Right renal cortex interstitium (tissue), 3 donors: ENCODE results near the gene SLC7A10. TPM values are rescaled to one million over a fixed set of nuclear protein-coding genes. Genes with fewer than 3 reads are reported as not detected.
"Not testable (repeated sequence)": the region's sequence is repeated elsewhere in the genome, so short reads cannot be mapped to it uniquely, and the experiment has no call there.

Source experiments
- DNase-seq, 3 donors: peaks; one replicate each; pipeline ENCODE4 v3.0.0-alpha.2; 2013; ENCODE audit warnings: low read depth in 3 of 3, low spot score in 2 of 3
- polyA plus RNA-seq, 3 donors: library from polyadenylated mRNA; unstranded; fragments of 120-200 nt; gene quantifications; one replicate each; pipeline ENCODE4 v1.2.1, GENCODE V29; 2013; ENCODE audit not compliant: insufficient read length in 3 of 3

The SLC7A10 gene
- polyA plus RNA-seq, 3 donors: 0.10 to 0.34 (median 0.12) TPM

DNA sequence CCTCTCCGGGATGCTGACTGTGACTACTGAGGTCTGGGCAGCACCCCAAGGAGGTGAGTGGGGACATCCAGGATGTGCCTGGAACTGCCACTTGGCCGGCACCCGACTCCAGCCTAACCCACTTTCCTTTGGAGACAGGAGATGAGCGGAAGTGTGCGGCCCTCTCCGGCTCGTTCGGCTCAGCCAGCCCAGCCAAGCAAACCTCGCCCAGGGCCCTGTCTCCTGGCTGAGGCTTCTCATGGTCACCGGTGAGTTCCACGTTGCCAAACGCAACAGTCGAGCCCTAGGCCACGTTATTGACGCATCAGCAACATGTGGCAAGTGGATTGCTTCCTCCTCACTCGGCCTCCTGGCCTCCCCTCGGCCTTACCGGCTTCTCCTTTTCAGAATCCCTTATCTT is 5.5 kb downstream of the SLC7A10 start:
- no peak for DNase-seq

DNA sequence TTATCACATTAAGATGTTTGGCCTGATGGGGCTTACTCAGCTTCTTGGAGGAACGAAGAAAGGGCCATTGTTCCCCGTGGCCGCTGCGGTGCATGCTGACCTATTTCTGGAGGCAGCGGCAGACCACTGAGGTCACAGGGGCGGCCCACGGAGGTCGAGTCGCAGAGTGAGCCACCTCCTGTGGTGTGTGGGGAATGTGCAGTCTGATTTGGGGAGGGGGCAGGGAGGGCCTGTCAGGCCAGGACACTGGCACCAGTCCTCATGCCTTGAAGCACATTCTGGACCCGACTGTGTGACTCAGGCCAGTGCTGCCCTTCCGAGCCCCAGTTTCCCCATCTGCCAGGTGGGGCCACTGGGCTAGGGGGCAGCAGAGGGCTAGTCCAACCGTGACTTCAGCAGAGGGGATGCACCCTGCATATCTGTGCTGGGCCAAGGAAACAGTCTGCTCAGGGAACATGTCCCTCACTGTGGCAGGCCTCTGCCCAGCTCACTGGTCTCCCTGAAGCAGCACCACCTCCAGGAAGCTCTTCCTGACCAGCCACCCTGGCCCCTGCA is 6.3 kb downstream of the SLC7A10 start:
- DNase-seq: no peak

DNA sequence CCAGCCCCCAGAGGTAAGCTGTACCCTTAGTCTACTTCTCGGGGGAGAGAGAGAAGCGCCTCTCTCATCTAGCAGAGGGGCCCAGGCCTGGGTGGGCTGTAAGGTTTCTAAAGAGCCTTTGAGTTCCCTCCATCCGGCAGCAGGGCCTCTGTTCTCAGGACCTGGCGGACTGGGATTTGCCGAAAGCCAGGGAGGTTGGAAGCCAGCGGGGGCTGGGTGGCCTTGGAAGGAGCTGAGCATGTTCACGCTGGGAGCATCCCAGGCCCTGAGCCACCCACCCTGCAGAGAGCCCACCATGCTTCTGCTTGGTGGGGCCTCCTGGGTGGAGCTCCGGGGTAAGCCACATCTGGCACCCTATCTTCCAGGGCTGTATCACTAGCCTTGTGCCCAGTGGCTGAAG is 7.8 kb downstream of the SLC7A10 start:
- no peak for DNase-seq

DNA sequence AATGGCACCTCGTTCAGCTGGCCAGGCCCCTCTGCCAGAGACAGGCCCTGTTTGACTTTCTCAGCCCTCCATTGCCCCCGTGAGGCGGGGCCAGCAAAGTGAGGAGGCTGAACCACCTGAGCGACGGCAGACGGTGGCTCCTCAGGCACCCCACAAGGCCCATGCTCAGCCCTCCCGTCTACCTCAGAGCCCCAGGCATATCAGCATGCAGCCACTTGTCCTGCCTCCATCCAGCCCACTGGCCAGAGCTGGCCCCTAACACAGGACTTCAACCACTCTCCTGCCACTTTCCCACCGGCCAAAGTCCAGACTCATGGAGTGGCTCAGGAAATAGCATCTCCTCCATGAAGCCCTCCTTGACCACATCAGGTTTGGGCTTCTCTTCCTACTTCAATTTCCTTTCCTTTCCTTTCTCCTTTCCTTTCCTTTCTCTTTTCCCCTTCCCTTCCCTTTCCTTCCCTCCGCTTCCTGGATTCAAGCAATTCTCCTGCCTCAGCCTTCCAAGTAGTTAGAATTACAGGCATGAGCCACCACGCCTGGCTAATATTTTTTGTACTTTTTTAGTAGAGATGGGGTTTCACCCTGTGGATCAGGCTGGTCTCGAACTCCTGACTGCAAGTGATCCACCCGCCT is 9.3 kb downstream of the SLC7A10 start:
- DNase-seq: no peak

DNA sequence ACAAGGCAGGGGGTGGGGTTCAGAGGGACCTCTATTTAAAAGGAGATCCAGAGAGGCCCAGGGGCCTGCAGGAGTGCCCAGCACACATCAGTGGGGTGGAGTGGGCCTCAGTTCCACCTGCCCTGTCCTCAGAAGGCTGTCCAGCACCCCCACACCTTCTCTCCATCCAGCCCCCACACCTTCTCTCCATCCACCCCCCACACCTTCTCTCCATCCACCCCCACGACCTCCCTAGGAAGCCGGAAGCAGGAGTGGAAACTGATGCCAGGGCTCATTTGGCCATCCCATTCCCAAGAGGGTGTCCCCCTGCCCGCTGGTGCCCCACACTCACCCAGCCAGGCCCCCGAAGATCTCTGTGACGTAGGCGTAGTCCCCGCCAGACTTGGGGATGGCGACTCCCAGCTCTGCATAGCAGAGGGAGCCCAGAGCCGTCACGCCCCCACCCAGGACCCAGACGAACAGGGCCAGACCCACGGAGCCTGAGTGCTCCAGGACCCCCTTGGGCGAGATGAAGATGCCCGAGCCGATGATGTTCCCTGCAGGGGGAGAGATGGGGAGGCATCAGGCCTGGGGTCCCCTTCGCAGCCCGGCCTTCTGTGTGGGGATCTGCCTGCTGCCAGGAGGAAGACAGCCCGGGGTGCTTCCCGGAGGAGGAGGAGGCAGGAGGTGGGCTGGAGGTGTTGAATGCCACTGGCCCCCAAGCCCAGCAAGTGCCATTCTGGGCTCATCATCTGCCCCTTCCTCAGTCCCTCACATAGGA is 10.0 kb downstream of the SLC7A10 start:
- no peak for DNase-seq

DNA sequence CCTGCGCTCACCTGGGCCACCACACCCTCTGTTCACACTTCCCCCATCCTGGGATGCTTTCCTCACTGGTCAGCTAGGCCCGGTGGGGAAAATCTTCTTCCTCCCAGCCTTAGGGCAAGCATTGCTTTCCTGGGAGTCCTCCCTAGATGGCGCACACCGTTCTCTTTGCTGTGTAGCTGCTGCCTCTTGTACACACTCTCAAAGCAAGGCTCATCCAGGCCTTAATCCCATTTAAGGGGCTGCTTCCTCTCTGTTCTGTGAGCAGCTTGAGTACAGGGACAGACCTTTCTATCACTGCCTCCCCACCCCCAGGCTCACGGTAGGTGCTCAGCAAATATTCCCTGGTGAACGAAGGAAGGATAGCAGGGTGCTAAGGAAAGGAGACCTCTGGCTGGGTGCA is 11.1 kb downstream of the SLC7A10 start:
- DNase-seq: no peak

DNA sequence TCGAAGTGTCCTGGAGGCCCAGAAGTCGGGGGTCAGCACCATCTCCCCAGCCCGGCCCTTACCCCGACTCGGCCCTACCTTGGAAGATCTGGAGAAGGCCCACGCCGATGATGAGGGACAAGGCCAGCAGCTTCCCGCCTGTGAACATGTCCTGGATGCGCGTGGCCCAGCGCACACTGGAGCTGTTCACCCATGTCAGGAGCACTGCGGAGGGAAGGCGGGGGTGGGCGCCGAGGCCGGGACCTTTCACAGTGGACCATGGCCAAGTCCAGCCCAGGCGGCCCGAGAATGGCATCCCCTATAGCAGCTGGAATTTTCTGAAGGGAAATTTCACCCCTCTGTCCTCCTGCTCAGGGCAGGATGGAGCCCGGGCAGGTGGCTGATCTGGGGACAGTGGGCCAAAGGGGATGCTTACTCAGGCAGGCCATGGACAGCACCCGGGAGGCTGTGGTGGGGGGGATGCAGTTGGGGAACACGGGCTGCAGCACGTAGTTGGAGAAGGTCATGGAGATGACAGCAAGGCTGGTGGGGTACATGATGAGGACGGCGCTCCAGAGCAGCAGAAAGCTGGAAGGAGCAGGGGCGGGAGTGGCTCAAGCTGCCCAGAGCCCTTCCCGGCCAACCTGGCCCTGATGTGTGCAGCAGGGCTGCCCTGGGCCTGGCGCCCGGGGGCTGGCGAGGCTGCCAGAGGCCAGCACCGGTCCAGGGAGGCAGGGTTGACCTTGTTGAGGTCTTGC is 13.0 kb downstream of the SLC7A10 start:
- no peak for DNase-seq

DNA sequence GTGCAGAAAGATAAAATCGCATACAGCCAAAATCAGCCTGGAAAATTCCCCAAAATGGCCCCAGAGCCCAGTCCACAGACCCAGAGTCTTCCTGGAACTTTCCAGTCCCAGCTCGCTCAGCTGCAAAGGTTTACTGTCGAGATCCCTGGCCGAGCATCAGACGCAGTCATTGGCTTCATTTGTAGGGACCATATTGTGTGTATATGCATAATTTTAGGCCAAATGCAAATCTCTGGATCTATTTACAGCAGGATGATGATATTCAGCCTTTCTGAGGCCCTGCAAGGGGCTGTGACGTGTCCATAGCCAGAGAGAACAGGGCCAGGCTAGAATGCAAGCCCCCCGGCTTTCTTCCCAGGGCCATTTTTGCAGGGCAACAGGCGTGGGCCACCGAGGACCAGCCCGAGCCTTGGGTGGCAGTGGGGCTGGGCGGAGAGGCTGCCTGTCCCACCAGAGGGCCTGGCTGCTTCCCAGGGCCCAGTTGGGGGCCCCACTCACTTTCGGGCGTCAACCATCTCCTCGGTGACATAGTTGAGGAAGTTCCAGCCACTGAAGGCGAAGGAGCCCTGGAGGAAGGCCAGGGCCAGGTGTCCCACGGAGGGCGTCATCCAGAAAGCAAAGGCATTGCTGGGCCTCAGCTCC is 13.7 kb downstream of the SLC7A10 start:
- DNase-seq: no peak

DNA sequence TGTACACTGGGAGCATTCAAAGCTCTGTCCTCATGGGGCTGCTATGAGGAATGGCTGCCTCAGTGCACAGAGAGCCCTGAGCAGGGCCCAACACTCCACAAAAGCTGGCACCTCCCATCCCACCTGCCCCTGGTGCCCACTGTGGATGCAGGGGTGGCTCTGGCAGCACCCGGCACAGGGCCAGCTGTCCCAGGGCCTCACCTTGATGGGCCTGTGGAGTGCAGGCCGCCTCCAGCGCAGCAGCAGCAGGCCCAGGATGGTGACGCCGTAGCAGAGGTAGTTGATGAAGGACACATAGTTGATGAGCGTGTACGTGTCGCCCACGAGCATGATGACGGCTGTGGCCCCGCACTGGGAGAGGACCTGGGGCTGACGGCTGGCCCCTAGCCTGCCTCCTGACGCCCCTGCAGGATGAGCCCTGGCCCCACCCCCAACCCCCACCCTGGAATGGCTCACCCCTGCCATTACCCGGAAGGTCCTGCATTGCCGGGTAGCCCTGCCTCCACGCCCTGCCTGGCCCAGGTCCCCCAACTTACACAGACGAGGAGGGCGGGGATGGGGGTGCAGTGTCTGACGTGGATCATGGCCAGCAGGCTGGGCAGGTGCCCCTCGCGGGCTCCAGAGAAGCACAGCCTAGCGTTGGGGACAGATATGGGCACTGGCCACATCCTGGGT is 15.2 kb downstream of the SLC7A10 start:
- no peak for DNase-seq

DNA sequence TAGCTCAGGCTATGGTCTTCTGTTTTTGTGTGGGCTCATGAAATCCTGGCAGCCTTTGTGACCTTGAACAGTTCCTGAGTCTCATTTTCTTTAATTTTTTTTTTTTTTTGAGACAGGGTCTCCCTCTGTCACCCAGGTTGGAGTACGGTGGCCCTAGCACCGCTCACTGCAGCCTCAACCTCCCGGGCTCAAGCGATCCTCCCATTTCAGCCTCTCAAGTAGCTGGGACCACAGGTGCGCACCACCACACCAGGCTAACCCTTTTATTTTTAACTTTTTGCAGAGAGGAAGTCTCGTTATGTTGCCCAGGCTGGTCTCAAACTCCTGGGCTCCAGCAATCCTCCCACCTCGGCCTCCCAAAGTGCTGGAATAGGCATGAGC is 15.8 kb downstream of the SLC7A10 start:
- DNase-seq: not testable (repeated sequence)

DNA sequence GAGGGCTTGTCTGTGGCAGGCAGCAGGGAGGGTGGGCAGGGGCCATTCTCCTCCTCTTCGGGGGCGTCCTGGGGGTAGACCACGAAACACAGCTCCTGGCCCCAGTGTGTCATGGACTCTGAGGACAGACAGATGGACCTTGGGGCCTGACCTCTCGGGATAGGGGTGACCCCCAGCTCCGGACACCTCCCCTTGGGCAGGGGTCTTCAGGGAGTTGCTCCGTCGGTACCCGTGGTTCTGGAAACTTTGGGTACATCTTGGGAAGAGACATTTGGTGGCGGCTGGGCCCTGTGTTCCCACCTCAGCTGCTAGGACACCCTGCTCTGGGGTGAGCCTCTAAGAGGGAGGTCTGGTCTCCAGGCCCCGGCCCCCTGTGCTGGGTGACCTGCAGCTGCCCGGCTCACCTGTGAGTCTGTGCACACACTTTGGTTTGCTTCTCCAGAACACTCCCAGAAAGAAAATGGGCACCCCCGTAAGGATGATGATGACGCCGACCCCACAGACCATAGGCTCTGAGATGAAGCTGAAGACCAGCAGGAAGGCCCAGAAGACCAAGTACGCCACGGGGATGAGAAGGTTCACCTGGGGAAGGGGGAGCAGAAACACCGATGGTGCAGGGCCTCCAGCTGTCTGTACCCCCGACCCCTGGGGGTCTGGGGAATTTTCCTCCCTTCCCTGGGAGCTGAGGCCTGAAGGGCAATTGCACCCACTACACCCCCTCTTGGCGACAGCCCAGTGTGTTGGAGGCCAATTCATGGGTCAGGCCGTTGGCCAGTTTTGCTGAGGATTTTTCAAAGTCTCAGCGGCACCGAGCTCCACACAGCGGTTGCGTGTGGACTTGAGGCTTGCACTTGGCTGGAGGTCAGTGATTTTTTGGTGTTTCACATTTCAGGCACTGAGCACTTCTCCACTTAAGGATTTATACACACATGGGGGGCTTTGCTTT is 16.5 kb downstream of the SLC7A10 start:
- DNase-seq: no peak

DNA sequence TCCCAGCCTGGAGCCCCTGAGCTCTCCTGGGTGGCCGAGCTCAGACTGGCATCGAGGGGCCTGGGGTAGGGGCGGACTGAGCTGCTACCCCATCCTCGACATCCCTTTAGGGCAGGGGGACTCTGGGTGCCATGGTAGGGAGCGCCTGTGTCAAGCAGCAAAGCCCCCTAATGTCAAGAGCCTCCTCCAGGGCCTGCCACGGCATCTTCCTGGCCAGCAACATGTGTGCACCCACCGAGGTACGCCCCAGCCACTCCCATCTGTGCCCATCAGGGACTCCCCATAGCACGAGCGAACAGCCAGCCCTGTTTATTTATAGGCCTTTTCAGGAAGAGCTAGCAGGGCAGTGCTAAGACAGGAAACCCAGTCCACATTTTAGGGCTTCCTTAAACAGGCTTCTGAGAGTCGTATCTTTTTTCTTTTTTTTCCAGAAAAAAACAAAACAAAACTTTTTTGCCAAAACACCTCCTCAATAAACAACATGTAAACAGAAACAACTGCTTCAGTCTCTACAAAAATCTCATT is 17.2 kb downstream of the SLC7A10 start:
- no peak for DNase-seq

DNA sequence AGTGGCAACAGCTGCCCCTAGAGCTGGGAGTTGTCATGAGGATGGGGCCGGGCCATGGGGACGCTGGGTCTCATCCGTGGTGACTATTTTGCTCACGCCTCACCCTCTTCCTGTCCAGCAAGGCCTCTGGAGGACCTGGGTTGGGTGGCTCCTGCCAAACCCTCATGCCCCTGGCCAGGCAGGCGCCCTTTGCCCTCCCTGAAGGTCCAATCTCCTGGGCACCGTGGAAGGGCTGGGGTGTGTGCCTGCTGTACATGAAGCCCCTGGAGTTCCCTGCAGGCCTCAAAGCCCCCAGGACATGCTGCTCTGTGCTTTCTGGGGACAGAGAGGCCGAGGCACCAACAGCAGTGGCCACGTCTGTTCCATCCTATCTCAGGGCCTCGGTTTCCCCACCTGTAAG is 17.7 kb downstream of the SLC7A10 start:
- no peak for DNase-seq

DNA sequence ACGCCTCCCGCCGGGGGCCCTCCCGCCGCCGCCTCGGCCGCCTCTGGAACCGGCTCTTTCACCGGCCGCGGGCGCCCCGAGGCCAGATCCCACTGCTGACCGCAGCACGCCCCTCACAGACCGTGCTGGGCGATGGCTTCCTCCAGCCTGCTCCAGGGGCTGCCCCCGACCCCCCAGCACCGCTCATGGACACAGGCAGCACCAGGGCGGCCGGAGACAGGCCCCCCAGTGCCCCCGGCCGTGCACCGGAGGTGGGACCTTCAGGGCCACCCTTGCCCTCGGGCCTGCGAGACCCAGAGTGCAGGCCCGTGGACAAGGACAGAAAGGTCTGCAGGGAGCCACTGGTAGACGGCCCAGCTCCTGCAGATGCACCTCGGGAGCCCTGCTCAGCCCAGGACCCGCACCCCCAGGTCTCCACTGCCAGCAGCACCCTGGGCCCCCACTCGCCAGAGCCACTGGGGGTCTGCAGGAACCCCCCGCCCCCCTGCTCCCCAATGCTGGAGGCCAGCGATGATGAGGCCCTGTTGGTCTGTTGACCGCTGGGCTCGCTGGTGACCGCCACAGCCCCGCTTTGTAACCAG is 18.5 kb downstream of the SLC7A10 start:
- DNase-seq: no peak

DNA sequence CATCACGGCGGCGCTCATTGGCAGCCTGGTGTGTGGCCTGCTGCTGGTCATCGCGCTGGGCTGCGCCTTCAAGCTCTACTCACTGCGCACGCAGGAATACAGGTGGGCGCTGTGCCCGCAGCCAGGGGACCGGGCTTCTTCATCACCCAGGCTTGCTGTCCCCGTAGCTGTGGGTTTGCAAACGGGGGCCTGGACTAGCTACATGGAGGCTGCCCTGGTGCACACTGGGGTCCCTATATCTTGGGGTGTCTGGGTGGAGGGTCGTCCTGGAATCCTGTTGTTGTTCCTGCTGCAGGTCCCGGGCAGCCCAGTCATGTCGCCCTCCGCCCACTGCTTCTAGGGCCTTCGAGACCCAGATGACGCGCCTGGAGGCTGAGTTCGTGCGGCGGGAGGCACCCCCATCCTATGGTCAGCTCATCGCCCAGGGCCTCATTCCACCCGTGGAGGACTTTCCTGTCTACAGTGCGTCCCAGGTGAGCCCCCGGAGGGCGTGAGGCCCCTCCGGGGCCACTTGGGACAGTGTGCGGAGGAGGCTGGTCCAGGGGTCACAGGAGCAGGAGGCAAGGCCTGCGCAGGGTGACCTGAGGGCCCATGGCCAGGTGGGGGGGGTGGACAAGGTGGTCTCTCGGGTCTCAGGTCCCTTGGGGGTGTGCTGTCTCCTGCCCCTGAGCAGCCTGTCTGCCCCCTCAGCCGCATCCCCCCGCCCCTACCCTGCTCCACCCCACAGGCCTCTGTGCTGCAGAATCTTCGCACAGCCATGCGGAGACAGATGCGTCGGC is 19.2 kb downstream of the SLC7A10 start:
- DNase-seq: no peak

DNA sequence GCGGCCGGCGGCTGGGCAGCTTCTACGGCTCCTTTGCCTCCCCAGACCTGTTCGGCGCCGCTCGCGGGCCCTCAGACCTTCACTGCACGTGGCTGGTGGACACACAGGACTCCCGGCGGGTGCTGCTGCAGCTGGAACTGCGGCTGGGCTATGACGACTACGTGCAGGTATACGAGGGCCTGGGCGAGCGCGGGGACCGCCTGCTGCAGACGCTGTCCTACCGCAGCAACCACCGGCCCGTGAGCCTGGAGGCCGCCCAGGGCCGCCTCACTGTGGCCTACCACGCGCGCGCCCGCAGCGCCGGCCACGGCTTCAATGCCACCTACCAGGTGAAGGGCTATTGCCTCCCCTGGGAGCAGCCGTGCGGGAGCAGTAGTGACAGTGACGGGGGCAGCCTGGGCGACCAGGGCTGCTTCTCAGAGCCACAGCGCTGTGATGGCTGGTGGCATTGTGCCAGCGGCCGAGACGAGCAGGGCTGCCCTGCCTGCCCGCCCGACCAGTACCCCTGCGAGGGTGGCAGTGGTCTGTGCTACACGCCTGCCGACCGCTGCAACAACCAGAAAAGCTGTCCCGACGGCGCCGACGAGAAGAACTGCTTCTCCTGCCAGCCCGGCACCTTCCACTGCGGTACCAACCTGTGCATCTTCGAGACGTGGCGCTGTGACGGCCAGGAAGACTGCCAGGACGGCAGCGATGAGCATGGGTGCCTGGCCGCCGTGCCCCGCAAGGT is 20.0 kb downstream of the SLC7A10 start:
- DNase-seq: no peak

DNA sequence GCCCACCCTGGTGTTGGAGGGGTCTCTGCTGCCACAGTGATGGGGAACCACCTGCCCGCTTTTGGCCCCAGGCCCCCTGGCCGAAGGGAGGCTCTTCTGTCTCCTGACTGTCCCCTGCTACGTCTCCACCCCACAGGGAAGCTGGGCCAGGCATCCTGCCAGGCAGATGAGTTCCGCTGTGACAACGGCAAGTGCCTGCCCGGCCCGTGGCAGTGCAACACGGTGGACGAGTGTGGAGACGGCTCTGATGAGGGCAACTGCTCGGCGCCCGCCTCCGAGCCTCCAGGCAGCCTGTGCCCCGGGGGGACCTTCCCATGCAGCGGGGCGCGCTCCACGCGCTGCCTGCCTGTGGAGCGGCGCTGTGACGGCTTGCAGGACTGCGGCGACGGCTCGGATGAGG is 20.5 kb downstream of the SLC7A10 start:
- DNase-seq: no peak
